Fibroblast of upper back skin (primary cell): ENCODE measurements around the gene DMWD.
"Not testable (repeated sequence)": the region's sequence is repeated elsewhere in the genome, so short reads cannot be mapped to it uniquely, and the experiment has no call there.

Experiments
- DNase-seq: peaks from one replicate; pipeline ENCODE4 v3.0.0-alpha.2; 2013

Gene DMWD

DNA sequence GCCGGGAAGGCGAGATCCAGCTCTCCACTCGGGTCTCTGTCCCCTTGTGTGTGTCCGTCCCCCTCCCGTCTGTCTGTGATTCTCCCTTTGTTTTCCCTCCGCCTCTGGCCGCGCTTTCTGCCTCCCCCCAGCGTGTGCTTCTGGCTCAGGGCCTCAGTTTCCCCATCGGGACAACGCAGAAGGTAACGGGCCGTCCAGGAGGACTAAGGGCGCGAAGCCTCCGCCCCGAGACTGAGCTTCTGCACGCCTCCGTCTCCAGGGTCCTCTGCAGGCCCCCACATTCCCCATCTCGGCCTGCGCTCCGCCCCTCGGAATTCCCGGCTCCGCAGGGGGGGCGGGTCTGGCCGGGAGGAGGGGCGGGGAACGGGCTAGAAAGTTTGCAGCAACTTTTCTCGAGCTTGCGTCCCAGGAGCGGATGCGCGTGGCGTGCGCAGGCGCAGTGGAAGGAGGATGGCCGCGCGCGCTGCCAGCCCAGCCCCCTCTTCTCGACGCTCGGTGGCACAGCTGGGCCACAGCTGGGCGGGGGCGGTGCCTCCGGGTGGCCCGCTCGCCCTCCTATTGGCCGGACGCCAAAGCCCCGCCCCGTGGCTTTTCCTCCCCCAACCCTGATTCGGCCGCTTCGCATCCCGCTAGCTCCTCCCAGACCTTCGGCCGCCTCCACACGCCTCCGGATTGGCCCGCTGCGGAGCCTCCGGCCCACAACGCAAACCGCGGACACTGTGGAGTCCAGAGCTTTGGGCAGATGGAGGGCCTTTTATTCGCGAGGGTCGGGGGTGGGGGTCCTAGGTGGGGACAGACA, 23.5 kb downstream of the DMWD start, which contains the start of gene SIX5:
SIX5 (minus strand) TSS at position 269 of the 799 bp plus-strand sequence. CDS start 408 bp downstream, outside the sequence.
- peak; percentile 98 for DNase-seq

DNA sequence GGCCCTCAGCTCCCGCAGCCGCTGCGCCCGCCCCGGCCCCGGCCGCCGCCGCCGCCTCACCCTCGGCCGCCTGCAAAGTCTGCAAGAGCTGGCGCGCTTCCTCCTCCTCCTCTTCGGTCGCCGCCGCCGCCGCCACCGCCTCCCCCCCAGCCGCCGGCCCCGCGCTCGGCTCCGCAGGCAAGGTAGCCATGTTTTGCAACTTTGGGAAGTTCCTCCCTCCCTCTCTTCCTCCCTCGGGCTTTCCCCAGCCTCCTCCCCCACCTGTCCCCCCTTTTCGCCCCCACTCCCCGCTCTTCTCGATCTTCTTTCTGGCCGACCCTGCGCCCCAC, 24.0 kb downstream of the DMWD start:
- DNase-seq, result peak; percentile 49

DNA sequence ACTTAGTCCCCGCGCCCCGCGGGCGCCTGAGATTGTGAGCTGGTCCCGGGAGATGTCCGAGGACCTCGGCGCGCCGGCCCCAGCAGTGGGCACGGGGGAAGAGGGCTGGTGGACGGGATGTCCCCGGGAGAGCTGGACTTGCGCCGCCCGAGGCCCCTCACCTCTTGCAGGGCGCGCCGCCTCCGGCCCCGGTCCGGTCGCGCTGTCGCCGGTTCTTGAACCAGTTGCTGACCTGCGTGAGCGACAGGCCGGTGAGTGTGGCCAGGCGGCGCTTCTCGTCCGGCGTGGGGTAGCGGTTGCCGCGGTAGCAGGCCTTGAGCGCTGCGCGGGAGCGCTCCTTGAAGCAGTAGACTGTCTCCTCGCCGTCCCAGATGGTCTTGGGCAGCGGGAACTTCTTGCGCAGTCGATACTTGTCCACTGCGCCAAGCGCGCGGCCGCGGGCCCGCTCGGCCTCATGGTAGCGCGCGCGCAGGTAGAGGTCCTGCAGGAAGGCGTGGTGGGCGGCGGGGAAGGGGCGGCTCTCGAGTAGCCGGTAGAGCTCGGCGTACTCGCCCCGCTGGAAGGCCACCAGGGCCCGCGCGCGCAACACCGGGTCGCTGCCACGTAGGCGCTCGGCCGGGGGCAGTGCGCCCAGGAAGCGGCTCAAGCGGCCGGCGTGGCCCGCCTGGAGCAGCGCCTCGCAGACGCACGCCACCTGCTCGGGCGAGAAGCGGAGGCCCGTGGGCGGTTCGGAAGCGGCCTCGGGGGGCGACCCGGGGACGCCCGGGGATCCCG, 24.6 kb downstream of the DMWD start:
- DNase-seq, result peak; percentile 57

DNA sequence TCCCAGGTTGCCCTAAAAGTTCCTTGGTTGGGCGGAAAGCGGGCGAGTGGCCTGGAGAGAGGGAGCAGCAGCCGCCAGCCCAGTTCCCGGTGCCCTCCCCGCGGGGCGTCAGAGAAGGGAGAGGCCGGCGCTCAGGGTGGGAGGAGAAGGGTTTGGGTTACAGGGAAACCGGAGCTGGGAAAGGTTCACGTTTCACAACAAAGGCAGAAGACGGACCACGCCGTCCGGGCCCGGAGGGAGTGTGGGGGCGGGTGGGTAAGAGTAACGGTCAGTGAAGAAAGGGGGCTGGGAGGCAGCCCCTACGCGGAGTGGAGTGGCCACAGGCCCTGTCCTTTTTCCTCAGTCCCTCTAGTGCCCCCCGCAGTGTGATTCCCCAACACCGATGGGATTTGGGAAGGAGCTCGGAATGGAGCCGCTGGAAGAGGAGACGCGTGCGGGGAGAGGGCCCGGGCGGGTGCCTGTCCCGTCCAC, 25.2 kb downstream of the DMWD start:
- DNase-seq, result peak; percentile 85

DNA sequence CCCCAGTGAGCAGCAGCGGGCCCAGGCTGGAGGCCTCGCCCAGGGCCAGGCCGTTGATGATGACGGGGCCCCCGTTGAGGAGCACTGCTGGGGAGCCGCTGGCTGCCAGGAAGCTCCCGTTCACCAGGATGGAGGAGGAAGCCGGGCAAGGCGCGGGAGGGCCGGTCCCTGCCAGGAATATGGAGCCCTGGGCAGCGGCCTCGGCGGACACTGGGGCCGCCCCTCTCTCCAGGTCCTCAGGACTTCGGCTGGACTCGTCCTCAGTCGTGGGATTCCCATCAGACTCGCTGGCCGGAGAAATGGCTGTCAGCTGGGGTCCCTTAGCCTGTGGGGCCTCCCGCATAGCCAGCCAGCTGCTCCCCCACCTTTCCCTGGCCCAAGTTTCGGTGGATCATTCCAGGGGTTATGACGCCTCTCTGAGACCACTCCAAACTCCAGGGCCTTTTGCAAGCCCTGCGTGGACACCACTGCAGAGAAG, 25.7 kb downstream of the DMWD start:
- peak; percentile 15 for DNase-seq

DNA sequence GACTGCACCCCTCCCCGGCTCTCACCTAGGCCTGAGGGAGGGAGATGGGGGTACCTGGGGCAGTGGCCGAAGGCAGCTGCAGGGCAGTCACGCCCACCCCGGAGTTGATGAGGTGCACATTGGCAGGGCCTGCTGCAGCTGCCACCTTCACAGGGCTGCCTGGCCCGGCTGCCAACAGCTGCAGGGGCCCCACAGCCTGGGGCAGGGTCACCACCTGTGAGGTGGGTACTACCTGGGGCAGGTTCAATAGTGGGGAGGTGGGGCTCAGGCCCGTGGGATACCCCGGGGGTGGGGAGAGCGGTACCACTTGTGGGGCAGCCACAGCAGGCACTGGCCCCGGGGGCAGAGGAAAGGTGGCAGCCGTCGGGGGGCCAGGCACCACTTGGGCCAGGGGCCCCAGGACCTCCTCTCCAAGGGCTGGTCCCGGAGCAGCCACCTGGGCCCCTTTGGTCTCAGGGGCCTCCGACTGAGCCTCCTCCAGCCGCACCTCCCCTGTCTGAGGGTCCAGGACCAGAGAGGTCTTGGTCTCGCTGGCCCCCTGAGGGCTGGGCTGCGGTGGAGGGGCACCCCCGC, 26.3 kb downstream of the DMWD start:
- DNase-seq, result no peak

DNA sequence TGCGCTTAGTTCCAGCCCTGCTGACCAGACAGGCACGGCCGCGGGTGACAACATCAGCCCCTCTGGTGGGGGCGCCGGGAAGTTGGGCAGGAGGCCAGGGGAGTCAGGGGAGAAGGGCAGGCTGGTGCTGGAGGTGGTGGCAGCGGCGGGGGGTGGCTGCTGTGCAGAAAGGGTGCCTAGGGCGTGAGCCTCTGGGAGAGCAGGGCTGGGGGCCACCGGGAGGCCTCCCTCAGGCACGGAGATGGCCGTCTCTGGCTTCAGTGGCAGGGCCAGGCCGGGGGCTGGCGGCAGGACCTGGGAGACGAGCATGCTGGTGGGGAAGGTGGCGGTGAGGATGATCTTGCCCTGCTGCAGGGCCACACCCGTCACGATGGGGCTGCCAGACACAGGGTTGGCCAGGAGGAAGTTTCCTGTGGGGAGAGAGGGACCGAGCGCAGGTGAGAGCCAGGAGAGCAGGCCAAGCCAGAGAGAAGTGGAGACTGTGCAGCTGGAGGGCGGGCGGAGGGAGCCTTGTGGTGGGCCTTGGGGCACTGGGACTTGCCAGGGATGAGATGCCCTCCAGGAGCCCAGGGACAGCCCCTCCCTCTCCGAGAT, 26.8 kb downstream of the DMWD start:
- no peak for DNase-seq

DNA sequence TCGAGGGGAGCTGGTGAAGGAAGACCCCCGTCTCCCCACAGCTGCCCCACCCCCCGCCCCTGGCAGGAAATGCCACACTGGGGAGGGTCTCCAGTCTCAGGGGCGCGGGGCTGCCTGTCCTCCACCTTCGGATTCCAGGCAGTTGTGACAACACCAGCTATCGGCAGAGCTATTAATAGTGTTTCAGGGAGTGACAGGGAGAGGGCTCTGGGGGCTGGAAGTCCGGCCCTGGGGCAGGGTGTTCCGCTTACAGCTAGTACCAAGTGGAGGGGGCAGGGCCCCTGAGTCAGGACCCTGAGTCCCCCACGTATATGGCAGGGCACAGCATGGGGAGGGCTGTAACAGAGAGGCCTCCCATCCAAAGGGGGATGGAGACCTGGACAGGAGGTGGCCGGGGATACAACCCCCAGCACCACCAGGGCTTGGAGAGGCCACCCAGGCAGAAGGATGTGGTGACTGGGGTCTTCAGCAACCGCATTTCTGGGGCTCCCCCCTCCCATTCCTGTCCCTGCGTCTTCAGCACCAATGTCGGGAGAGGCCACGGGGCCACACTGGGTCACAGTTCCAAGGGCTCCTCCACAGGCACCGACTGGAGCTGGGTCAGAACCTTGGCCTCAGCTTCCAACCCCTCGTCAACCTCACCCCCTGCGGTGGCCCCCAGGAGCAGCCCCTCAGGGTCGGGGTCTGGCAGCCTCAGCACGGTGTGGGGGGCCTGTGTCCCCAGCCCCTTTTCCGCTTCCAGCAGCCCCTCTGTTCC, 27.5 kb downstream of the DMWD start:
- DNase-seq, result no peak

DNA sequence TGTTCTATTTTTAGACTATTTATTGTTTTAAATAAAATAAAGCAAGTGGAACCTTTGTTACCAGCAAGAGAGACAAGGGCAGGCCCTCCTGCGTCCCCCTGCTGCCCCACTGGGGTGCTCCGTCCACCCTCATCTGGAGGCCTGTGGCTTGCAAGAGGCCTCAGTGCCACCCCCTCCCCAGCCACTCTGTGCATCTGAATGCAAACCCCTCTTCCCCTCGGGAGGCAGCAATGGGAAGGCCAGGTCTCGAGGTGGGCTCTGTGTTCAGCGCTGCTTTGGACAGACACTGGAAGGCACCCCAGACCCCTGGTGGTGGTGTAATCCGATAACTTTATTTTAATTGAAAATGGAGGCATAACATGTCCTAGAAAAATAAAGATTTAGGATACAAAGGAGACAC, 28.2 kb downstream of the DMWD start:
- DNase-seq, result no peak

DNA sequence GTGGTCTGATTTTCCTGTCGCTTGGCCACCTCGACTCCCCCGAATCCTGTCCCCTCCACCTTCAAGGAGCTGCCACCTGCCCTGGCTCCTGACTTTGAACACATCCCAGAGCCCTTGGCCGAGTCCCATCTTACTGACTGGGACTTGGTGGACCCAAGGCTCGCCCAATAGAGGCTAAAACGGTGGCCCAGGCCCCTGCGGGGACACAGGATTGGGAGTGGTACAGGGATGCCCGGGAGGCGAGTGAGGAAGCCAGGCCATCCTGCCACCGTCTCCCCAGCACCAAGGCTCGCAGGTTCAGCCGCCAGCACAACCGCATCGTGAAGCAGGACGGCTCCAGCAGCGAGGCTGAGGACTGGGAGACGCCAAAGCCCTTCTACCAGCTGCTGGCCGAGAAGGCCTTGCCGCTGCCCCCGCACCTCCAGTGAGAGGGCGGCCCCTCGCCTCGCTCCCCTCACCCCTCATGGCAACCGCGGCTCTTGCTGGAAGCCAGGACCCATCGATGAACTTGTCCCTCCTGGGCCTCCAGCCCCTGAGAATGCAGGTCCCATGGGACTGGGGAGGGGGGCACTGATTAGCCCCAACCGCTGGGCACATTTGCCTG, 28.9 kb downstream of the DMWD start:
- no peak for DNase-seq

DNA sequence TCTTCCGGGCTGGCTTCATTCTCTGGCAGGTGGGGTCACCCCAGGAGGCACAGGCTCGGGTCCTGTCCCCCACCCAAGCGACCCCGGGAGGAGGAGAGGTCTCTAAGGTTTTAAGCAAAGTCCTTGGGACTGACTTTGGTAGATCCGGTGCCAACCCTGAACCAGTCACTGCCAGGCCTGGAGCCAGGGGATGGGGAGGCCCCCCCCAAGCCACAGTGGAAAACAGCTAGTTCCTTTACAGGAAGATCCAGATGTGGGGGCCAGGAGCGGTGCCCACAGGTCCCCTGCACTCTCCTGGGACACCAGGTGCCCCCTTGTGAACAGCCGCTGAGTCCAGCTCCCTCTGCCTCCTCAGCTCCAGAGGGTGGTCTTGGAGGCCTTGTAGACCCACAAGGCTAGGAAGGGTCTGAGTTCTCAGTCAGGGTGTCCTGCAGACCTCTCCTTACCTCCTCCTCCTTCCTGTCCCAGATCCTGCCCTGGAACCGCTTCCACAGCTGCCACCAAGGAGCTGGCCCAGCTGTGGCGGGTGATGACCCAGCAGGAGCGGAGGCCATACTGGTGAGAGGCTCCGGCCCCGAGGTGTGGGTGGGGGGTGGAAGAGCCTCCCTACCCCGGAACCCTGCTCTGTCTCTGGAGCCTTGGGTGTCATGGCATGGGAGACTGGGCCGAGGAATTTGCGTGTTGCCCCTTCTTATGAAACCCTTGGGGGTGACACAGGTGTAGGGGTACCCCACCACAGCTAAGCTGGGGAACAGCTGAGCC, 29.6 kb downstream of the DMWD start:
- no peak for DNase-seq

DNA sequence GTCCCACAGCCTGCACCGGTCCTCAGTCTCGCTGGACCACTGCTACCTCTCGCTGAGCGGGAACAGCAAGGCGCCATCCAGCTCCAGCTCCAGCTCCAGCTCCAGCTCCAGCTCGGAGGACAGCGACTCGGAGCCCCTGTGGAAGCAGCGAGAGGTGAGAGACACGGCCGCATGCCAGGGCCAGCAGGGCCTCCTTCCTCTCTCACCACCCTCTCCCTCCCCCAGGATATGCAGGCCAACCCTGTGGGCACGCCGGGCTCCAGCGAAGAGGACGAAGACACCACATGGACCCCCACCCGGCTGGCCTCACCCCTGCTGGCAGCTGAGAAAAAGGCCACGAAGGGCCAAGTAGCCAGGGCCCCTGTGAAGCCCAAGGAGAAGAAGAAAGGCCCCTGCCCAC, 30.9 kb downstream of the DMWD start:
- DNase-seq, result no peak

DNA sequence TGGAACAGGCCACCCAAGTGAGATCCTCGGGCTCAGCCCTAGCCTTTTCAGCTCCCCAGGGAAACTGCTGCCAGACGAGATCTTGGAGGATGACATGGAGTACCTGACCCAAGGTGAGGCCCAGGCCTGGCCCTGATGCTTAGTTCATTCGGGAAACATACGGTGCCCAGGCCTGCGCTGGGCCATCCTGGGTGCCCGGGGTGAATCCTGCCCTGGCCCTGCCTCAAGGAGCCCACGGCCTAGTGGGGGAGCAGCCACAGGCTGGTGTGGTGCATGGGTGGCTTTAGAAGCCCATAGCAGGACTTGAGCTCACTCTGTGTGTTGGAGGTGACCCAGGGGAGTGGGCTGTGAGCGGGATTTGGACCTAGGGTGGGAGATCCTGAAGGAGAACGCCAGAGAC, 33.7 kb downstream of the DMWD start:
- no peak for DNase-seq

DNA sequence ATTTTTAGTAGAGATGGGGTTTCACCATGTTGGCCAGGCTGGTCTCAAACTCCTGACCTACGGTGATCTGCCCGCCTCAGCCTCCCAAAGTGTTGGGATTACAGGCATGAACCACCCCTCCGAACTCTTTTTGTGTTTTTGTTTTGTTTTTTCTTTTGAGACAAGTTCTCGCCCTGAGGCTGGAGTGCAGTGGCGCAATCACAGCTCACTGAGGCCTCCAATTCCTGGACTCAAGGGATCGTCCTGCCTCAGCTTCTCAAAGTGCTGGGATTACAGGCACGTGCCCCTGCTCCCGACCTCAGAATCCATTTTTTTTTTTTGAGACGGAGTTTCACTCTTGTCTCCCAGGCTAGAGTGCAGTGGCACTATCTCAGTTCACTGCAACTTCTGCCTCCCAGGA, 35.0 kb downstream of the DMWD start:
- DNase-seq, result no peak

DNA sequence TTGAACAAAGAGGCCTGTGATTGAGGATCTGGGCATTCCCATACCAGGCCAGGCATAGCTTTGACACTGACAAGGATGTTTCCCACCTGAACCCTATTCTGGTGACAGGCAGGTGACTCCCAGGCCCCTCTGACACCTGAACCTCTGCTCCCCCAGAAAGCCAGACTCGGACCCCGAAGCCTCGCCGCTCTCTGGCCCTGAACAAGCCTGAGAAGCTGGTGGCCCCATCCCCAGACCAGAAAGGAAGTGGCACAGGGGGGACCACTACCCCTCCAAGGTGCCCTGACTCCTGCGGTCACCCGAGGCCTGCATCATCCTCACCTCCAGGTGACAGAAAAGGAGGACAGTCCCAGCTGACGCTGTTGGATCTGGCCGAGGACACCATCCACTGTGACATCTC, 38.3 kb downstream of the DMWD start:
- DNase-seq, result no peak

DNA sequence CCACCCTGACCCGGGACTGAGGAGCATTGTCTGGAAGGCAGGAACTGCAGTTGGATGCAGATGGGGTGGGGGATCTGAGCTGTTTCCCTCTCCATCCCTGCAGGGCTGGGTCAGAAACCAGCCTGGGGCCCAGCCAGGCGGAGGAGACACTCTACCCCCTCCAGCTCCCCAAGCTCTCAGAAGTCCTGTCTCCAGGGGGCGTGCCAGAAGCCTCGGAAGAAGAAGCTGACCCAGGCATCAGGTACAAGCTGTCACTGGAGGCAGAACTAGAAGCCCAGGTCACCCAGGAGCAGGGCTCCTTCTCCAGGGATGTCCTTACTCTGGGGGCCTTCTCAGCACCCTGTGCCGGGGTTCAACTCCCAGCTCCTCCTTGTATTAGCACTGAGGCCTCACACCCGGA, 39.1 kb downstream of the DMWD start:
- no peak for DNase-seq

DNA sequence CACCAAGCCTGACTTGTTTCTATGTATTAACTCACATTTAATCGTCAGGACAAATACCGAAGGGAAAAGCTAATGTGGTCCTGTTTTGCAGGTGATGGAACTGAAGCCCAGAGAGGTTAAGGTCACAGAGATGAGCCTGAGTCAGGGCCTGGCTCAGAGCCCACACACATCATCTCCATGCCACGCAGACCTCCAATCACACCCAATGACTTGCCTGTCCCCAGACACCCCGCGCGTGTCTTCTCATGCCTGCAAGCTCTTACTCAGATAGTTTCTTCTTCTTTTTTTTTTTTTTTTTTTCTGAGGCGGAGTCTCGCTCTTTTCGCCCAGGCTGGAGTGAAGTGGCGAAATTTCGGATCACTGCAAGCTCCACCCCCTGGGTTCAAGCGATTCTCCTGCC, 40.0 kb downstream of the DMWD start:
- DNase-seq, result no peak

DNA sequence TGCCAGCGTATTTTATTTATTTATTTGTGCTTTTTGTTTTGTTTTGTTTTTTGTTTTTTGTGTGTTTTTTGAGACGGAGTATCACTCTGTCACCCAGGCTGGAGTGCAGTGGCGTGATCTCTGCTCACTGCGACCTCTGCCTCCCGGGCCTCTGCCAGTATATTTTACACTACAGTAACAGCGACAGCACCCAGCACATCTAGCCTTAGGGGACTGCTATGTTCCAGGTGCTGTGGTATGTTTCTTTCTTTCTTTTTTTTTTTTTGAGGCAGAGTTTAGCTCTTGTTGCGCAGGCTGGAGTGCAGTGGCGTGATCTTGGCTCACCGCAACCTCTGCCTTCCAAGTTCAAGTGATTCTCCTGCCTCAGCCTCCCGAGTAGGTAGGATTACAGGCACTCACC, 41.2 kb downstream of the DMWD start:
- not testable (repeated sequence) for DNase-seq

DNA sequence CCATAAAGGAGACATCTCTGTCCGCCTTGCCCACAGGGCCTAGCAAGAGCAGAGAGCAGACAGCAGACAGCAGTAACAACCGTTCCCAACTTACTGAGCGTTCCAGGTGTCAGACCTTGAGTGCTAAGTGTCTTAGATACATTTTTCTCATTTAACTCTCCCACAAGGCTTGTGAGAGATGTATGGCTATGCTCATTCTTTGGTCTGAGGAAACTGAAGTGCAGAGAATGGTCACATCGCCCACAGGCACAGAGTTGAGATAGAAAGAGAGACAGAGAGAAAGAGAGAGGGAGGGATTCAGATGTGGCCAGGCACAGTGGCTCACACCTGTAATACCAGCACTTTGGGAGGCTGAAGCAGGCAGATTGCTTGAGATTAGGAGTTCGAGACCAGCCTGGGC, 45.1 kb downstream of the DMWD start:
- no peak for DNase-seq

DNA sequence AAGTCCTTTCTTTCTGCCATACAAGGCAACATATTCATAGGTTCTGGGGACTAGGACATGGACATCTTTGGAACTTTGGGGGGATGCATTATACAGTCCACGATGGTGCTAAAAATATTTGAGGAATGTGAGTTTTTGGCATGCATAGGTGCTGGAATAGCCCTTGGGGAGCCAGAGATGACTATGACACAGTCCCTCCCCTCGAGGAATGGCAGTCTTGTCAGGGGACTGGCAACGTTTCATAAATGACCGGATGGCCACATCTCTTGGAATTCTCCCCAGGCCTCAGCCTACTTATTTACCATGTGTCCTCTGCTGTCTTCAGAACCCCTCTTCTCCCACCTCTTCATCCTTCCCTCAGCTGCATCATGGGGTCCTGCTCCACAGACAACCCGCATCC, 45.8 kb downstream of the DMWD start:
- peak; percentile 17 for DNase-seq

DNA sequence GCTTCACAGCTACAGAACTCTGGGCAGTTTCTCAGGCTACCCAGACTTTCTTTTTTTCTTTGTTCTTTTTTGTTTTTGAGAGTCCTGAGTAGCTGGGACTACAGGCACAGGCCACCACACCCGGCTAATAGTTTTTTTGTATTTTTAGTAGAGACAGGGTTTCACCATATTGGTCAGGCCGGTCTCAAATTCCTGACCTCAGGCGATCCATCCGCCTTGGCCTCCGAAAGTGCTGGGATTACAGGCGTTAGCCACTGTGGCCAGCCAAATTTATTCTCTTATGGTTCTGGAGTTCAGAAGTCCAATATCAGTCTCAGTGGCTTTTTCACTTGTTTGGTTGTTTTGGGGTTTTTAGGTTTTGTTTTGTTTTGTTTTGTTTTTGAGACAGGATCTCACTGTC, 47.0 kb downstream of the DMWD start:
- no peak for DNase-seq
